Ectodermal cell (in vitro differentiated cells): ENCODE measurements around the gene DHPS.
A peak's percentile ranks its signal among the peaks of the same experiment; 100 is the strongest.
"Not testable (repeated sequence)": the region's sequence is repeated elsewhere in the genome, so short reads cannot be mapped to it uniquely, and the experiment has no call there.

Experiments used
- H3K27ac ChIP-seq: 2 replicates; pipeline ENCODE4 v1.7.0; 2013; ENCODE audit warnings: mild to moderate bottlenecking, low read depth, low read length; ENCODE audit not compliant: insufficient read depth, poor library complexity, severe bottlenecking
- H3K27me3 ChIP-seq: 2 replicates; pipeline ENCODE4 v1.7.0; 2013; ENCODE audit warnings: mild to moderate bottlenecking, low read length; ENCODE audit not compliant: insufficient read depth, control insufficient read depth, poor library complexity, severe bottlenecking
- H3K36me3 ChIP-seq: one replicate; pipeline ENCODE4 v1.7.0; 2013; ENCODE audit warnings: low read length; ENCODE audit not compliant: control insufficient read depth, insufficient read depth
- H3K4me1 ChIP-seq: one replicate; pipeline ENCODE4 v1.7.0; 2013; ENCODE audit warnings: low read length; ENCODE audit not compliant: control insufficient read depth, insufficient read depth
- H3K4me3 ChIP-seq: 2 replicates; pipeline ENCODE4 v1.7.0; 2013; ENCODE audit warnings: low read depth, low read length, control low read depth; ENCODE audit not compliant: insufficient read depth
- H3K9me3 ChIP-seq: 2 replicates; pipeline ENCODE4 v1.7.0; 2013; ENCODE audit warnings: mild to moderate bottlenecking, low read length, moderate library complexity; ENCODE audit not compliant: control insufficient read depth
- WGBS, 2 experiments: methylation state at CpG; one replicate each; pipeline ENCODE4 v1.1.7; 2013; ENCODE audit warnings: missing lambda C conversion rate in 2 of 2; 5-methylcytosine and 5-hydroxymethylcytosine counted together

Gene DHPS

DNA sequence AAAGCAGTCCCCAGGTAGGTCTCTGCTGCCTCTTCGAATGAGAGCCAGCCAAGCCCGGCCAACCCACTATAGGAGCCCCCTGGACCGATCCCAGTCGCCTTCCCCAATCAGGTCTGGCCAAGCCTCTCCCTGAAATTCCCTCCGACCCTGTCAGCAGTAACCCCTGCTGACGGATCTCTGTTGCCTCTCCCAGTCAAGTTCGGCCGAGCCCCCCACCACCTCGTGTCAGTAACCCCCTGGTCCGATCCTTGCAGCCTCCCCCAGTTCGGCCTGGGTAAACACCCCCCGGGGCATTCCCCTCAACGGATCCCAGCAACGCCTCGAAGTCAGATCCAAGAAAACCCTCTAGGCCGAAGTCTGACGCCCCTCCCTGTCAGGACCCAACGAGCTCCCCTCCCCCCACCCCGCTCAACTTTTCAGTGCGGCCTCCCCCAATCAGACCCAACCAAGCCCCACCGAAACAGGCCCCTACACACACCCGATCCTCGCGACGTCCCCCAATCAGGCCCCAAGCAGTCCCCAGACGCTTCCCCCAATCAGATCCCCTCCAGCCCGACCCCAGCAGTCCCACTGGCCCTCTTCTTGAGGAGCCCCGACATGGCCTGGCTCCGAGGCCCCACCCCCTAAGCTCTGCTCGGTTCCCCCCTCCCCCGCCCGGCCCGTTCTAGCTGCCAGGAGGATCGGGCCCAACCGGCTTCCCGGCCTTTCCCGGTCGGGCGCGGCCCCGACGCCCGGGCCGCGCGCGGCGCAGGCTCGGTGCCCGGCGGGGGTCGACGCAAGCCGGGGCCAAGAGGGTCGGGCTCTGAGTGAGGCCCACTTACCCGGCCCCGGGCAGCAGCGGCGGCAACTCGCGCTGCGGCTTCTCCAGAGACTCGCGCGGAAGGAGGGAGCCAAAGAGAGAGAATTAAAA, 40.2 kb upstream of the DHPS start:
- peaks cover 8% of the 10 kb centered on the region for H3K36me3 ChIP-seq
- H3K9me3 ChIP-seq: no peaks in the 10 kb centered on the region
- peak overlapping the region; percentile 86 for H3K27ac ChIP-seq
- 1% methylated on average over 63 to 65 of the region's 65 CpGs for WGBS, 2 experiments
- H3K27me3 ChIP-seq: no peaks in the 10 kb centered on the region
- H3K4me3 ChIP-seq: peak overlapping the region; percentile 65
- no peaks in the 10 kb centered on the region for H3K4me1 ChIP-seq

DNA sequence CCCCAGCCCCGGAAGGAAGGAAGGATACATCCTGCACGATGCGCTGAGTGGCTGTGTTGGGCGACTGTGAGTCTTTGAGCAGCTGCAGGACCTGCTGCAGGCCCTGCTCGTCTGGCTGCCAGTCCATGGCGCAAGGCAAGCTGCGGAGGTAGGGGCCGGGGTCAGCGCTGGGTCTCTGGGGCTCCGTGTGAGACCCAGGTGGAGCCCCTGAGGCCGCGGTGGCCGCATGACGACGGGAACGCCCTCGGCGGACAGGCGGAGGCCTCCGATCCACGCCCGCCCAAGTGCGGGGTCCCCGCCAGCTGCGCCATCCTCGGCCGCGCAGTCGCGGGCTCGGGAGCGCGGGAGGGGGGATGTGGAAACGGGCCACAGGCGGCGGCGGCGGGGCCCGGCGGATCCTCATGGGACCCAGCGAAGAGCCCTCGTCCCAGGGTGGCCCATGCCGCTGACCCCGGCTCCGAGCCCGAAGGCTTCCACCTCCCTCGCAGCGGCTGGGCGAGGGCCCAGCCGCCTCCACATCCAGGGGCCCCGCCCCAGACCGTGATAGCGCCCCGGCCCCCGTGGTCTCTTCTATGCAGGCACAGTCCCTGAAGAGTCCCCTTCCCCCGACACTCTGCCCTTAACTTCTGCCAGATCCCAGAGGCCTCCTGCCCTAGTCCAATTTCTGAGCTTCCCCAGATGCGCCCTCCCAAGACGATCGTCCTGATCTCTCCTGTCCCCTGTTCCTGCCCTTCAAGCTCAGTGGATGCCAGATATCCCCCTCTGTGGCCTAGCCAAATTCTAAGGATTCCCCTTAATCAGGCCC, 39.4 kb upstream of the DHPS start:
- H3K4me1 ChIP-seq: no peaks in the 10 kb centered on the region
- 22% methylated on average over 59 of the region's 59 CpGs for WGBS, 2 experiments
- H3K27me3 ChIP-seq: no peaks in the 10 kb centered on the region
- peaks cover 15% of the 10 kb centered on the region for H3K36me3 ChIP-seq
- peak overlapping the region; percentile 86 for H3K27ac ChIP-seq
- no peaks in the 10 kb centered on the region for H3K9me3 ChIP-seq
- H3K4me3 ChIP-seq: peak overlapping the region; percentile 65

DNA sequence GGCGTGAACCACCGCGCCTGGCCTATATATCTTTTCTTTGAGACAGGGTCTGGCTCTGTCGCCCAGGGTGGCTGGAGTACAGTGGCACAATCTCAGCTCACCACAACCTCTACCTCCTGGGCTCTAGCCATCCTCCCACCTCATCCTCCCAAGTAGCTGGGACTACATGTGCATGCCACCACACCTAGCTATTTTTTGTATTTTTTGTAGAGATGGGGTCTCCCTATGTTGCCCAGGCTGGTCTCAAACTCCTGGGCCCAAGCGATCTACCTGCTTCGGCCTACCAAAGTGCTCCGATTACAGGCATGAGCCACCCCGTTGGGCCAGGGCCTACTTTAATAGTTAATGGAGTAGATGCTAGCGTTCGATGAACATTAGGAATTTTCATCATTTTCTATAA, 38.6 kb upstream of the DHPS start:
- H3K4me3 ChIP-seq: peak overlapping the region; percentile 65
- no peak overlapping the region for H3K27ac ChIP-seq
- WGBS, 2 experiments: 93 to 96% methylated on average over 10 of the region's 10 CpGs
- H3K36me3 ChIP-seq: peaks cover 18% of the 10 kb centered on the region
- H3K4me1 ChIP-seq: no peaks in the 10 kb centered on the region
- no peaks in the 10 kb centered on the region for H3K27me3 ChIP-seq
- no peaks in the 10 kb centered on the region for H3K9me3 ChIP-seq

DNA sequence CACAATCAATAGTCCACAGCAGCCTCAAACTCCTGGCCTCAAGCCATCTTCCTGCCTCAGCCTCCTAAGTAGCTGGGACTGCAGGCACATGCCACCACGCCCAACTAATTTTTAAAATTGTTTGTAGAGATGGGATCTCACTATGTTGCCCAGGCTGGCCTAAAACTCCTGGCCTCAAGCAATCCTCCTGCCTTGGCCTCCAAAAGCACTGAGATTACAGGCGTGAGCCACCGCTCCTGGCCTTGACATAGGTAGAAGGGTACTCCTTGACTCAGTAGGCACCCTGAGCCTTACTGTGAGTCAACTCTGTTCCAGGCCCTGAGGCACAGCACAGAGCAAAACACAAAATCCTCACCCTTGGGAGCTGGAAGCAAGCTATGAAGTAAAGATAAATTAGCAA, 34.2 kb upstream of the DHPS start:
- Histone ChIP-seq H3K4me1 (no peaks in the 10 kb centered on the region), H3K27ac (no peak overlapping the region), H3K4me3 (no peak overlapping the region), H3K27me3 (no peaks in the 10 kb centered on the region), H3K9me3 (no peaks in the 10 kb centered on the region), H3K36me3 (peaks cover 48% of the 10 kb centered on the region)
- 96 to 100% methylated on average over 3 of the region's 3 CpGs for WGBS, 2 experiments

DNA sequence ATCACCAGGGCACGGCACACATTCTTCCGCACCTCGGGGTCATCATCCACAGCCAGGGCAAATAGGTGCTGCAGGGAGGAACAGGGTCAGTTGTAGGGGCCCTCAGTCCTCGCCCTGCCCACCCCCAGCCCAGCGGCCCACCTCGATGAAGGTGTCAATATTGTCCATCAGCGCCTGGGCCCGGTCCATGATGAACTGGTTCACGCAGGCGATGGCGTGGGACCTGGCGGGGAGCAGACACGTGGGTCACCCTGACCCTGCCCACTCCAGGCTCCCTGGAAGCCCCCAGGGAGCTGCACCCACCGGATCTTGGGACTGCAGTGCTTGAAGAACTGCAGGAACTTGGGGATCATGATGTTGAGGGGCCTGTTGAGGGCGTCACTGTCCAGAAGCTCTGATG, 33.4 kb upstream of the DHPS start:
- Histone ChIP-seq H3K4me1 (no peaks in the 10 kb centered on the region), H3K36me3 (peaks cover 55% of the 10 kb centered on the region)
- WGBS, 2 experiments: 96 to 97% methylated on average over 15 of the region's 15 CpGs

GRCh38 chr19:12713304-12713703, 31.6 kb upstream of the DHPS start:
- not testable (repeated sequence) for H3K27me3 ChIP-seq, H3K9me3 ChIP-seq, H3K4me3 ChIP-seq, H3K27ac ChIP-seq, H3K4me1 ChIP-seq
- 93 to 95% methylated on average over 9 of the region's 9 CpGs for WGBS, 2 experiments
- peaks cover 65% of the 10 kb centered on the region for H3K36me3 ChIP-seq

More for the DNA sequence above, 33.4 kb upstream of the DHPS start:
- Histone ChIP-seq H3K27ac (no peak overlapping the region), H3K27me3 (no peaks in the 10 kb centered on the region), H3K9me3 (no peaks in the 10 kb centered on the region), H3K4me3 (no peak overlapping the region)

GRCh38 chr19:12712077-12712476, 30.4 kb upstream of the DHPS start:
- H3K27me3 ChIP-seq, H3K4me3 ChIP-seq, H3K9me3 ChIP-seq, H3K4me1 ChIP-seq, H3K27ac ChIP-seq: not testable (repeated sequence)
- WGBS, 2 experiments: 75 to 76% methylated on average over 12 to 13 of the region's 14 CpGs
- peaks cover 65% of the 10 kb centered on the region for H3K36me3 ChIP-seq

GRCh38 chr19:12711187-12711586, 29.5 kb upstream of the DHPS start:
- H3K36me3 ChIP-seq: peaks cover 66% of the 10 kb centered on the region
- no peaks in the 10 kb centered on the region for H3K4me1 ChIP-seq
- no peak overlapping the region for H3K27ac ChIP-seq
- no peaks in the 10 kb centered on the region for H3K9me3 ChIP-seq
- no peak overlapping the region for H3K4me3 ChIP-seq
- H3K27me3 ChIP-seq: no peaks in the 10 kb centered on the region
- 96 to 97% methylated on average over 17 of the region's 17 CpGs for WGBS, 2 experiments

GRCh38 chr19:12708641-12709040, 27.0 kb upstream of the DHPS start:
- H3K36me3 ChIP-seq: peaks cover 63% of the 10 kb centered on the region
- H3K27ac ChIP-seq: no peak overlapping the region
- H3K27me3 ChIP-seq: no peaks in the 10 kb centered on the region
- H3K4me3 ChIP-seq: no peak overlapping the region
- no peaks in the 10 kb centered on the region for H3K9me3 ChIP-seq
- 94% methylated on average over 8 of the region's 8 CpGs for WGBS, 2 experiments
- no peaks in the 10 kb centered on the region for H3K4me1 ChIP-seq

DNA sequence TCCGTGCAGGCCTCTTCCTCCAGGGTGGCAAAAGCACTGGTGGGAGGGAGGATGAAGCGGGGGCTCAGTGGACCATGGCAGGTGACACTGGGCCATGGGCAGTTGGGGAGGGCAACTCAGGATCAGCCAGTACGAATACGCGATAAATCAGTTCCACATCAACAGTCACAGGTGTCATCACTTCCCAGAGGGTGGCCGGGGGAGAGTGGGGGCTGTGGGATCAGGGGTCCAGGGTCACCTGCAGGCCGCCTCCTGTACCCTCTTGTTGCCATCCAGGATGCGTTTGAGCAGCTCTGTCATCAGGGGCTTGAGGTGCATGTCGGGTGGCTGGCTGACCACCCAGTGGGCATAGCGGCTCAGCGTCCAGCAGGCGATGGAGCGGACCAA, 24.6 kb upstream of the DHPS start:
- no peak overlapping the region for H3K27ac ChIP-seq
- no peaks in the 10 kb centered on the region for H3K27me3 ChIP-seq
- H3K4me1 ChIP-seq: no peaks in the 10 kb centered on the region
- 97 to 98% methylated on average over 13 of the region's 13 CpGs for WGBS, 2 experiments
- H3K9me3 ChIP-seq: no peaks in the 10 kb centered on the region
- peaks cover 67% of the 10 kb centered on the region for H3K36me3 ChIP-seq
- no peak overlapping the region for H3K4me3 ChIP-seq
